ENCODE data around the gene MYCN. TPM values are rescaled to one million over a fixed set of nuclear protein-coding genes. Genes with fewer than 3 reads are reported as not detected.

The MYCN gene
- total and polyA plus RNA-seq, 5 donors from 2014 or later: 0.08 to 2.2 (median 0.09) TPM; not detected in 2

- Mint-ChIP-seq H3K4me3 (no peak overlapping the region), H3K27ac (no peak overlapping the region), H3K9me3 (peaks cover 0 to 2% (median 0%) of the 10 kb centered on the region in 7 donors), H3K27me3 (no peaks in the 10 kb centered on the region), H3K36me3 (no peaks in the 10 kb centered on the region), H3K4me1 (peaks cover 0 to 15% (median 0%) of the 10 kb centered on the region in 4 donors)
- DNase-seq: no peak
- H3K27me3 ChIP-seq (ENCODE audit: control insufficient read depth, insufficient read depth, low read length): no peaks in the 10 kb centered on the region
- H3K27ac ChIP-seq (ENCODE audit: insufficient read depth, low read length, poor library complexity, severe bottlenecking): no peak overlapping the region
- ATAC-seq (ENCODE audit: low read depth in 2 of 2): no peak
- H3K9me3 ChIP-seq (ENCODE audit: control insufficient read depth in 2 of 2, low read length in 2 of 2): no peaks in the 10 kb centered on the region
- H3K36me3 ChIP-seq (ENCODE audit: control insufficient read depth, insufficient read depth, low read length): no peaks in the 10 kb centered on the region
- no peaks in the 10 kb centered on the region for H3K4me1 ChIP-seq (ENCODE audit: control insufficient read depth, insufficient read depth, low read length, poor library complexity, severe bottlenecking)
- no peak overlapping the region for H3K4me3 ChIP-seq (ENCODE audit: low read depth, low read length)
Observed at GRCh38 chr2:15986068-15986560, 45.8 kb downstream of the MYCN start.

GRCh38 chr2:15986644-15987043 is 46.3 kb downstream of the MYCN start:
- H3K36me3 ChIP-seq (ENCODE audit: control insufficient read depth, insufficient read depth, low read length): no peaks in the 10 kb centered on the region
- Mint-ChIP-seq H3K4me3 (no peak overlapping the region), H3K36me3 (no peaks in the 10 kb centered on the region), H3K4me1 (peaks cover 0 to 15% (median 0%) of the 10 kb centered on the region in 4 donors), H3K27ac (no peak overlapping the region), H3K9me3 (peaks cover 0 to 2% (median 0%) of the 10 kb centered on the region in 7 donors), H3K27me3 (no peaks in the 10 kb centered on the region)
- no peak overlapping the region for H3K4me3 ChIP-seq (ENCODE audit: low read depth, low read length)
- H3K27ac ChIP-seq (ENCODE audit: insufficient read depth, low read length, poor library complexity, severe bottlenecking): no peak overlapping the region
- H3K4me1 ChIP-seq (ENCODE audit: control insufficient read depth, insufficient read depth, low read length, poor library complexity, severe bottlenecking): no peaks in the 10 kb centered on the region
- H3K9me3 ChIP-seq (ENCODE audit: control insufficient read depth in 2 of 2, low read length in 2 of 2): no peaks in the 10 kb centered on the region
- H3K27me3 ChIP-seq (ENCODE audit: control insufficient read depth, insufficient read depth, low read length): no peaks in the 10 kb centered on the region
- ATAC-seq (ENCODE audit: low read depth in 2 of 2) (no peak), DNase-seq (no peak)

DNA sequence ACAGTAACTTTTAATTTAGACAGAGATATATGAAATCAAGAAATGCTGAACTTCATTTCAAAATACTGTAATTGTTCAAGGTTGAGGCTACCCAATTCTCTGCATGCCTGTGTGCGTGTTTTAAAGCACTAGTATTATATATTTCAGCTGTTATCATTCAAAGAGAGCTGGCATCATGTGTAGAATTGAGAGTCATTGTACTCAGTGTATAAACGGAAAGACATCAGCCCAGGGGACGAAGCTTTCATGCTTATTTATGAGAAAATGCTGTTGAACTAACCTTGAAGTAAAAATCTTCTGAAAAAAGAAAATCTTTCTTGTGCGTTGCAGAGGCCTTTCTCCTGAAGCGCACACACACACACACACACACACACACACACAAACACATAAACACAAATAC is 48.4 kb downstream of the MYCN start:
- H3K4me1 Mint-ChIP-seq: no peaks in the 10 kb centered on the region
- peaks cover 0 to 2% (median 0%) of the 10 kb centered on the region in 7 donors for H3K9me3 Mint-ChIP-seq
- no peaks in the 10 kb centered on the region for H3K36me3 Mint-ChIP-seq
- ATAC-seq (ENCODE audit: low read depth in 2 of 2) (no peak), DNase-seq (no peak)
- Histone ChIP-seq H3K36me3 (ENCODE audit: control insufficient read depth, insufficient read depth, low read length) (no peaks in the 10 kb centered on the region), H3K4me1 (ENCODE audit: control insufficient read depth, insufficient read depth, low read length, poor library complexity, severe bottlenecking) (no peaks in the 10 kb centered on the region), H3K4me3 (ENCODE audit: low read depth, low read length) (no peak overlapping the region), H3K27me3 (ENCODE audit: control insufficient read depth, insufficient read depth, low read length) (no peaks in the 10 kb centered on the region), H3K9me3 (ENCODE audit: control insufficient read depth in 2 of 2, low read length in 2 of 2) (no peaks in the 10 kb centered on the region), H3K27ac (ENCODE audit: insufficient read depth, low read length, poor library complexity, severe bottlenecking) (no peak overlapping the region)
- no peaks in the 10 kb centered on the region for H3K27me3 Mint-ChIP-seq
- H3K4me3 Mint-ChIP-seq: no peak overlapping the region
- H3K27ac Mint-ChIP-seq: no peak overlapping the region

DNA sequence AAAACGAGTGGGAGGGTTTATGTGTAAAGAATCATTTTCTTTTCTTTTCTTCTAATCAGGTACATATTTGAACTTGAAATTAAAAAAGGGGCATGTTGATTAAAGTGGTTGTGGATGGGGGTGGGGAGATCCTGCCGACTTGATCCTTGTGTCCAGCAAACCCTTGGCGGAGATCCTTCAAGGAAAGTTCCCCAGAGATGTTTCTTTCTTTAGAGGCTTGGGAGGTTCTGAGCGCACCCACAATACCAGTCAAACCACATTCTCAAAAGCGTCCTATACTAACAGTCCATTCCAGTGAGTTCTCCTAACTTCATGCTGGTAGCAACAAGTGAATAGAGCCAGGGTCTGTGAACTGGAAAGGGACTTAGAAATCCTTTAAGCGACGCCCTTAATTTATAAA is 49.2 kb downstream of the MYCN start:
- H3K36me3 ChIP-seq (ENCODE audit: control insufficient read depth, insufficient read depth, low read length): no peaks in the 10 kb centered on the region
- H3K27ac ChIP-seq (ENCODE audit: insufficient read depth, low read length, poor library complexity, severe bottlenecking): no peak overlapping the region
- DNase-seq: no peak
- no peak overlapping the region for H3K4me3 ChIP-seq (ENCODE audit: low read depth, low read length)
- H3K36me3 Mint-ChIP-seq: no peaks in the 10 kb centered on the region
- no peak for ATAC-seq (ENCODE audit: low read depth in 2 of 2)
- H3K9me3 ChIP-seq (ENCODE audit: control insufficient read depth in 2 of 2, low read length in 2 of 2): no peaks in the 10 kb centered on the region
- H3K27me3 Mint-ChIP-seq: peaks cover under 1% of the 10 kb centered on the region
- no peak overlapping the region for H3K4me3 Mint-ChIP-seq
- no peaks in the 10 kb centered on the region for H3K4me1 Mint-ChIP-seq
- H3K9me3 Mint-ChIP-seq: peaks cover 0 to 2% (median 0%) of the 10 kb centered on the region in 7 donors
- no peaks in the 10 kb centered on the region for H3K4me1 ChIP-seq (ENCODE audit: control insufficient read depth, insufficient read depth, low read length, poor library complexity, severe bottlenecking)
- no peak overlapping the region for H3K27ac Mint-ChIP-seq
- H3K27me3 ChIP-seq (ENCODE audit: control insufficient read depth, insufficient read depth, low read length): no peaks in the 10 kb centered on the region

- ATAC-seq (ENCODE audit: low read depth in 2 of 2) (no peak), DNase-seq (no peak)
- H3K4me3 ChIP-seq (ENCODE audit: low read depth, low read length): no peak overlapping the region
- H3K27me3 ChIP-seq (ENCODE audit: control insufficient read depth, insufficient read depth, low read length): no peaks in the 10 kb centered on the region
- H3K36me3 ChIP-seq (ENCODE audit: control insufficient read depth, insufficient read depth, low read length): no peaks in the 10 kb centered on the region
- no peak overlapping the region for H3K4me3 Mint-ChIP-seq
- peaks cover 5% of the 10 kb centered on the region for H3K27me3 Mint-ChIP-seq
- no peaks in the 10 kb centered on the region for H3K4me1 Mint-ChIP-seq
- H3K36me3 Mint-ChIP-seq: no peaks in the 10 kb centered on the region
- no peaks in the 10 kb centered on the region for H3K9me3 ChIP-seq (ENCODE audit: control insufficient read depth in 2 of 2, low read length in 2 of 2)
- H3K4me1 ChIP-seq (ENCODE audit: control insufficient read depth, insufficient read depth, low read length, poor library complexity, severe bottlenecking): no peaks in the 10 kb centered on the region
- H3K27ac Mint-ChIP-seq: peak overlapping the region in 1 of 3 donors; percentile 20
- peaks cover 0 to 2% (median 0%) of the 10 kb centered on the region in 7 donors for H3K9me3 Mint-ChIP-seq
- H3K27ac ChIP-seq (ENCODE audit: insufficient read depth, low read length, poor library complexity, severe bottlenecking): no peak overlapping the region
Observed at GRCh38 chr2:15990151-15991101, 50.1 kb downstream of the MYCN start.

DNA sequence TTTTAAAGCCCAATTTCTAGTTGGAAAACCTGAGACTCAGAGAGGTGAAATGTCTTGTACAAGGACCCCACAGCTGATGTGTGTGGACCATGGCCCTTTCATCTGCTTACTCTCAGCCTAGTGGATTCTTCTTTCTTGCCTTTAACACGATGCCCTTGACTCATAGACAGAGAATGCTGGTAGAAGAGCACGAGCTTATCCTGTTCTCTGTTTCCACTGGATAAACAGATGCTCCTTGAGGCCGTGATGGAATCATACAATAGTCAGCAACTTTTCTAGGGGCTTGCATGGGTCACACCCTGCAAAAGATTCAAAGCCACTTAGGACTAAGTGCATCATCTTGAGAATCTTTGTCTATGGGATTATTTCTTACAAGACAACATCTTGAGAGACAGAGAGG is 50.9 kb downstream of the MYCN start:
- no peaks in the 10 kb centered on the region for H3K4me1 ChIP-seq (ENCODE audit: control insufficient read depth, insufficient read depth, low read length, poor library complexity, severe bottlenecking)
- no peaks in the 10 kb centered on the region for H3K36me3 ChIP-seq (ENCODE audit: control insufficient read depth, insufficient read depth, low read length)
- no peak overlapping the region for H3K4me3 ChIP-seq (ENCODE audit: low read depth, low read length)
- Mint-ChIP-seq H3K4me3 (no peak overlapping the region), H3K36me3 (no peaks in the 10 kb centered on the region), H3K4me1 (no peaks in the 10 kb centered on the region), H3K27ac (no peak overlapping the region), H3K27me3 (peaks cover 5% of the 10 kb centered on the region), H3K9me3 (peaks cover 0 to 2% (median 0%) of the 10 kb centered on the region in 7 donors)
- H3K9me3 ChIP-seq (ENCODE audit: control insufficient read depth in 2 of 2, low read length in 2 of 2): no peaks in the 10 kb centered on the region
- no peak overlapping the region for H3K27ac ChIP-seq (ENCODE audit: insufficient read depth, low read length, poor library complexity, severe bottlenecking)
- DNase-seq (no peak), ATAC-seq (ENCODE audit: low read depth in 2 of 2) (no peak)
- no peaks in the 10 kb centered on the region for H3K27me3 ChIP-seq (ENCODE audit: control insufficient read depth, insufficient read depth, low read length)

DNA sequence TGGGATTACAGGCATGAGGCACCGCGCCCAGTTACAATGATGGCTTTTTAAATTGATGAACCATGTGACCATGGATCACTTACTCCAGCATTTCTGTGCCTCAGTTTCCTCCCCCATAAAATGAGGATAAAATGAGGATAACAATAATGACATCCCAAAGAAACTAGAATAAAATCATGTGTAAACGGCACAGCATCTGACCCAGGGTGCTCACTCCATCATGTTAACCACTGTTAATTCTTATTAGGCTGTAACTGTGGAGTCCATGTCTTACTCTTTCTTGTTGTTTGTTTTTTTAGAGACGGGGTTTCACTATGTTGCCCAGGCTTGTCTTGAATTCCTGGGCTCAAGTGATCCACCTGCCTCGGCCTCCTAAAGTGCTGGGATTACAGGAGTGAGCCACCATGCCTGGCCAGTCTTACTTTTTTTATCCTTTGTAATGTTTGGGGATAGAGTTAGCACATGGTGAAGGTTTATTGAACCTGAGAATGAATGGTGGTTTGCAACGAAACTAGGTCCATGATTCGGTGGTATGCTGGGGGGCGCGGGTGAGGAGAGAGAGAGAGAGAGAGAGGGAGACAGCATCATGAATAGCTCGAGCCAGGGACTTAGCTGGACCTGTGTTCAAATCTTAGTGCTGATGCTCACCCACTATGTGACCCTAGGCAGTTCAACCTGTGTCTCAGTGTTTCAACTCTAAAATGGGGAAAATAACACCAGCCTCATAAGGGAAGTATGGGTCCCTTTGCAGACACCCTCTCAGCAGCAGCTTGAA is 52.3 kb downstream of the MYCN start:
- peaks cover 0 to 2% (median 0%) of the 10 kb centered on the region in 7 donors for H3K9me3 Mint-ChIP-seq
- no peaks in the 10 kb centered on the region for H3K9me3 ChIP-seq (ENCODE audit: control insufficient read depth in 2 of 2, low read length in 2 of 2)
- no peak for DNase-seq
- no peaks in the 10 kb centered on the region for H3K36me3 Mint-ChIP-seq
- H3K27ac Mint-ChIP-seq: no peak overlapping the region
- H3K27me3 Mint-ChIP-seq: peaks cover 5% of the 10 kb centered on the region
- ATAC-seq (ENCODE audit: low read depth in 2 of 2): no peak
- no peaks in the 10 kb centered on the region for H3K36me3 ChIP-seq (ENCODE audit: control insufficient read depth, insufficient read depth, low read length)
- H3K4me3 Mint-ChIP-seq: no peak overlapping the region
- H3K4me1 ChIP-seq (ENCODE audit: control insufficient read depth, insufficient read depth, low read length, poor library complexity, severe bottlenecking): no peaks in the 10 kb centered on the region
- no peak overlapping the region for H3K4me3 ChIP-seq (ENCODE audit: low read depth, low read length)
- no peak overlapping the region for H3K27ac ChIP-seq (ENCODE audit: insufficient read depth, low read length, poor library complexity, severe bottlenecking)
- no peaks in the 10 kb centered on the region for H3K4me1 Mint-ChIP-seq
- H3K27me3 ChIP-seq (ENCODE audit: control insufficient read depth, insufficient read depth, low read length): no peaks in the 10 kb centered on the region
